K562 (cell line): ENCODE data around the gene HSPB7. TPM values are rescaled to one million over a fixed set of nuclear protein-coding genes. Genes with fewer than 3 reads are reported as not detected.

Experiments
- ARID2 ChIP-seq: fragments of 450-650 bp; IDR thresholded peaks from 2 replicates; pipeline ENCODE4 v1.6.1; 2017; ENCODE audit warnings: antibody characterized with exemption, mild to moderate bottlenecking
- FOS ChIP-seq: IDR thresholded peaks from 3 replicates; pipeline ENCODE4 v1.6.1; 2011; ENCODE audit not compliant: insufficient read length; ENCODE audit errors: extremely low read depth
- GATAD2B ChIP-seq: fragments of 450-650 bp; IDR thresholded peaks from 2 replicates; pipeline ENCODE4 v1.6.1; 2017; ENCODE audit warnings: mild to moderate bottlenecking, borderline replicate concordance
- HMGN3 ChIP-seq: IDR thresholded peaks from 2 replicates; pipeline ENCODE4 v1.6.1; 2011; ENCODE audit warnings: borderline replicate concordance, low read depth, mild to moderate bottlenecking, mixed read lengths, low read length; ENCODE audit not compliant: insufficient read length; ENCODE audit errors: extremely low read depth
- HNRNPUL1 ChIP-seq: fragments of 200-400 bp; formaldehyde crosslinking; IDR thresholded peaks from 2 replicates; pipeline ENCODE4 v1.6.1; 2017; ENCODE audit warnings: low read length
- IRF2 ChIP-seq: sonication (generic); formaldehyde crosslinking; IDR thresholded peaks from 2 replicates; pipeline ENCODE4 v1.8.1; 2022; ENCODE audit warnings: mild to moderate bottlenecking, missing genetic modification reagents
- NCOA1 ChIP-seq: fragments of 450-650 bp; IDR thresholded peaks from 2 replicates; pipeline ENCODE4 v1.6.1; 2016; ENCODE audit warnings: low read depth
- PHF21A ChIP-seq: fragments of 450-650 bp; IDR thresholded peaks from 2 replicates; pipeline ENCODE4 v1.6.1; 2017; ENCODE audit warnings: low read depth, borderline replicate concordance
- TEAD1 ChIP-seq, 2 experiments: fragments of 450-650 bp in 1 of 2; sonication (generic) in 1 of 2; formaldehyde crosslinking; IDR thresholded peaks; 2 replicates each; pipeline versions ENCODE4 v1.4.0 to v1.8.0; 2020 to 2022; ENCODE audit warnings: mild to moderate bottlenecking in 2 of 2, missing genetic modification reagents in 1 of 2
- ZNF140 ChIP-seq: fragments of 250-450 bp; sonication (Bioruptor Pico); IDR thresholded peaks from 2 replicates; pipeline ENCODE4 v1.8.0; 2021; ENCODE audit warnings: moderate library complexity, mild to moderate bottlenecking, inconsistent platforms
- ZNF212 ChIP-seq: fragments of 450-650 bp; formaldehyde crosslinking; IDR thresholded peaks from 2 replicates; pipeline ENCODE4 v1.4.0; 2020; ENCODE audit warnings: mild to moderate bottlenecking
- ZNF232 ChIP-seq: sonication (generic); formaldehyde crosslinking; IDR thresholded peaks from 2 replicates; pipeline ENCODE4 v1.8.0; 2022; ENCODE audit warnings: mild to moderate bottlenecking, missing genetic modification reagents
- ZNF408 ChIP-seq: fragments of 250-450 bp; sonication (Bioruptor Pico); IDR thresholded peaks from 2 replicates; pipeline ENCODE4 v1.4.0; 2020; ENCODE audit warnings: low read depth, mild to moderate bottlenecking, moderate library complexity
- ZNF436 ChIP-seq: fragments of 250-450, 450-650 bp; sonication (Bioruptor Pico); formaldehyde crosslinking; IDR thresholded peaks from 2 replicates; pipeline ENCODE4 v1.7.0; 2020; ENCODE audit warnings: mild to moderate bottlenecking
- polyA plus RNA-seq, 8 experiments: library from polyadenylated mRNA; depleted of rRNA in 4 of 8; stranded (reverse) in 5 of 8; unstranded in 3 of 8; fragments of >200 nt; fragmentation: Nextera tagmentation in 2 of 8; fragmentation: Illumina TruSeq in 1 of 8; extraction: Ambion mirVana in 2 of 8; extraction: Trizol in 1 of 8; gene quantifications; 2 replicates each; pipeline versions ENCODE4 v1.2.1 to v1.2.3, GENCODE V29; 2011 to 2014; ENCODE audit warnings: inconsistent platforms in 1 of 8, missing spikeins in 1 of 8
- total RNA-seq, 7 experiments: library from RNA; depleted of rRNA in 6 of 7; stranded (reverse); fragments of >200 nt in 6 of 7; fragmentation: Illumina TruSeq in 2 of 7; extraction: Trizol in 2 of 7; gene quantifications; 2 replicates each; pipeline versions ENCODE4 v1.2.1 to v1.2.3, GENCODE V29; 2011 to 2021; ENCODE audit warnings: low replicate concordance in 1 of 7
- TF ChIP-seq, protein P1 (sequence below): fragments of 250-450 bp; sonication (Bioruptor Pico); IDR thresholded peaks from 2 replicates; pipeline ENCODE4 v1.8.0; 2022; ENCODE audit warnings: moderate library complexity, mild to moderate bottlenecking, inconsistent platforms
- TF ChIP-seq, protein P2 (sequence below): sonication (generic); formaldehyde crosslinking; IDR thresholded peaks from 2 replicates; pipeline ENCODE4 v1.8.0; 2022; ENCODE audit warnings: mild to moderate bottlenecking, low read depth, missing genetic modification reagents
- TF ChIP-seq, protein P3 (sequence below): fragments of 150-350 bp; IDR thresholded peaks from 2 replicates; pipeline ENCODE4 v1.6.1; 2014; ENCODE audit warnings: low read depth, mild to moderate bottlenecking, low read length, borderline replicate concordance
- TF ChIP-seq, protein P4 (sequence below): fragments of 450-650 bp; formaldehyde crosslinking; conservative IDR thresholded peaks from 2 replicates; pipeline ENCODE4 v1.4.0; 2022; ENCODE audit warnings: mild to moderate bottlenecking, missing genetic modification characterization

HSPB7 gene
- total and polyA plus RNA-seq, 9 of the 15 experiments (the other 6 are each of a cell fraction or from before 2014, with no cell fraction given) = 0.05 to 0.19 (median 0.07) TPM; not detected in 6

DNA sequence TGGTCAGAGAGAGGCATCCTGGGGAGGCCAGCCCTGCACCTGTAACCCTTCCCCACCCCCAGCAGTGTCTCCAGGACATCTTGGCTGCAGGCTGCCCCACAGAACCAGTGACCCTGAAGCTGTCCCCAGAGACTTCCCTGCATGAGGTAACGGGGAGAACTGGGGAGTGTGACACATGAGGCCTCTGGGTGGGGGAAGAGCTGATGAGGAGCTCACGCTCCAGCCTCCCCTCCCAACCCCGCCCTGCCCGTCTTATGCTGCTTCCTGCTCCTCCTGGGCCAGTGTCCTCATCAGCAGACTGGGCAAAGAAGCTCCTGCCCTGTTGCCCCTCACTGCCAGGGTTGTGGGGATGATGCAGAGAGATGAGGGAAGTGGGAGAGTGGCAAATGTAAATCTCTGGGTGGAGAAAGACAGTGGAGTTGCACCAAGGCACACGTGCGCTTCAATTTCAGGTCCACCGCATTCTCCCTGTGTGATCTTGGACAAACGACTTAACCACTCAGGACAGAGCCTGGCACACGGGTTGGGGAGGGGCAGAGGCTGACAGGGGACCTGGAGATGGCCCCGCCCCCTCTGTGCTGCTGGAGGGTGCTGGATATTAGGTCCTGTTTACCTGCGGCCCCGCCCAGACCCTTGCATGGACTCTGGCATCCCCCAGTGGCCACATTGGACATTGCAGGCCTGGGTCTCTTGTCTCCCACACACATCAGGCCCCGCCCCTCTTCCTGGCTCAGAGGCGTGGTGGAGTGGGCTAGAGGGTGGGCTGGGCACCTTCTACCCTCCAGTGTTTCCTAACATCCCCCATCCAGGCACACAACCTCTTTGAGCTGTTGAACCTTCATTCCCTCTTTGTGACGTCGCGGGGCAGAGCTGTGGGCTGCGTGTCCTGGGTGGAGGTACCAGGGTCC is 38.0 kb upstream of the HSPB7 start (continued):
- TF ChIP-seq, protein P1, sequence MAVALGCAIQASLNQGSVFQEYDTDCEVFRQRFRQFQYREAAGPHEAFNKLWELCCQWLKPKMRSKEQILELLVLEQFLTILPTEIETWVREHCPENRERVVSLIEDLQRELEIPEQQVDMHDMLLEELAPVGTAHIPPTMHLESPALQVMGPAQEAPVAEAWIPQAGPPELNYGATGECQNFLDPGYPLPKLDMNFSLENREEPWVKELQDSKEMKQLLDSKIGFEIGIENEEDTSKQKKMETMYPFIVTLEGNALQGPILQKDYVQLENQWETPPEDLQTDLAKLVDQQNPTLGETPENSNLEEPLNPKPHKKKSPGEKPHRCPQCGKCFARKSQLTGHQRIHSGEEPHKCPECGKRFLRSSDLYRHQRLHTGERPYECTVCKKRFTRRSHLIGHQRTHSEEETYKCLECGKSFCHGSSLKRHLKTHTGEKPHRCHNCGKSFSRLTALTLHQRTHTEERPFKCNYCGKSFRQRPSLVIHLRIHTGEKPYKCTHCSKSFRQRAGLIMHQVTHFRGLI (CRISPR knock-in tag) = no peak
- TF ChIP-seq NCOA1 (0 out of 2 replicates have a peak, but pooled peaks have one; percentile 29), TEAD1 (CRISPR knock-in tag; IDR thresholded peaks at IDR 0.05) (no peak; a peak in 1 of 4 replicates), ZNF212 (no peak), FOS (no peak), ZNF436 (CRISPR knock-in tag) (no peak), ZNF140 (CRISPR knock-in tag) (no peak), GATAD2B (peak; percentile 68; the same call in 1 of the 2 replicates), HMGN3 (peak; percentile 30), ZNF408 (CRISPR knock-in tag) (no peak), IRF2 (CRISPR knock-in tag) (no peak), ARID2 (peak; percentile 91), HNRNPUL1 (no peak), ZNF232 (no peak), PHF21A (no peak)
- TF ChIP-seq, protein P2, sequence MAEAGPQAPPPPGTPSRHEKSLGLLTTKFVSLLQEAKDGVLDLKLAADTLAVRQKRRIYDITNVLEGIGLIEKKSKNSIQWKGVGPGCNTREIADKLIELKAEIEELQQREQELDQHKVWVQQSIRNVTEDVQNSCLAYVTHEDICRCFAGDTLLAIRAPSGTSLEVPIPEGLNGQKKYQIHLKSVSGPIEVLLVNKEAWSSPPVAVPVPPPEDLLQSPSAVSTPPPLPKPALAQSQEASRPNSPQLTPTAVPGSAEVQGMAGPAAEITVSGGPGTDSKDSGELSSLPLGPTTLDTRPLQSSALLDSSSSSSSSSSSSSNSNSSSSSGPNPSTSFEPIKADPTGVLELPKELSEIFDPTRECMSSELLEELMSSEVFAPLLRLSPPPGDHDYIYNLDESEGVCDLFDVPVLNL (CRISPR knock-in tag) = no peak
- TF ChIP-seq, protein P3, sequence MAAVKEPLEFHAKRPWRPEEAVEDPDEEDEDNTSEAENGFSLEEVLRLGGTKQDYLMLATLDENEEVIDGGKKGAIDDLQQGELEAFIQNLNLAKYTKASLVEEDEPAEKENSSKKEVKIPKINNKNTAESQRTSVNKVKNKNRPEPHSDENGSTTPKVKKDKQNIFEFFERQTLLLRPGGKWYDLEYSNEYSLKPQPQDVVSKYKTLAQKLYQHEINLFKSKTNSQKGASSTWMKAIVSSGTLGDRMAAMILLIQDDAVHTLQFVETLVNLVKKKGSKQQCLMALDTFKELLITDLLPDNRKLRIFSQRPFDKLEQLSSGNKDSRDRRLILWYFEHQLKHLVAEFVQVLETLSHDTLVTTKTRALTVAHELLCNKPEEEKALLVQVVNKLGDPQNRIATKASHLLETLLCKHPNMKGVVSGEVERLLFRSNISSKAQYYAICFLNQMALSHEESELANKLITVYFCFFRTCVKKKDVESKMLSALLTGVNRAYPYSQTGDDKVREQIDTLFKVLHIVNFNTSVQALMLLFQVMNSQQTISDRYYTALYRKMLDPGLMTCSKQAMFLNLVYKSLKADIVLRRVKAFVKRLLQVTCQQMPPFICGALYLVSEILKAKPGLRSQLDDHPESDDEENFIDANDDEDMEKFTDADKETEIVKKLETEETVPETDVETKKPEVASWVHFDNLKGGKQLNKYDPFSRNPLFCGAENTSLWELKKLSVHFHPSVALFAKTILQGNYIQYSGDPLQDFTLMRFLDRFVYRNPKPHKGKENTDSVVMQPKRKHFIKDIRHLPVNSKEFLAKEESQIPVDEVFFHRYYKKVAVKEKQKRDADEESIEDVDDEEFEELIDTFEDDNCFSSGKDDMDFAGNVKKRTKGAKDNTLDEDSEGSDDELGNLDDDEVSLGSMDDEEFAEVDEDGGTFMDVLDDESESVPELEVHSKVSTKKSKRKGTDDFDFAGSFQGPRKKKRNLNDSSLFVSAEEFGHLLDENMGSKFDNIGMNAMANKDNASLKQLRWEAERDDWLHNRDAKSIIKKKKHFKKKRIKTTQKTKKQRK = no peak
- TF ChIP-seq, protein P4, sequence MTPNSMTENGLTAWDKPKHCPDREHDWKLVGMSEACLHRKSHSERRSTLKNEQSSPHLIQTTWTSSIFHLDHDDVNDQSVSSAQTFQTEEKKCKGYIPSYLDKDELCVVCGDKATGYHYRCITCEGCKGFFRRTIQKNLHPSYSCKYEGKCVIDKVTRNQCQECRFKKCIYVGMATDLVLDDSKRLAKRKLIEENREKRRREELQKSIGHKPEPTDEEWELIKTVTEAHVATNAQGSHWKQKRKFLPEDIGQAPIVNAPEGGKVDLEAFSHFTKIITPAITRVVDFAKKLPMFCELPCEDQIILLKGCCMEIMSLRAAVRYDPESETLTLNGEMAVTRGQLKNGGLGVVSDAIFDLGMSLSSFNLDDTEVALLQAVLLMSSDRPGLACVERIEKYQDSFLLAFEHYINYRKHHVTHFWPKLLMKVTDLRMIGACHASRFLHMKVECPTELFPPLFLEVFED (CRISPR knock-in tag) = no peak; the same call in 1 of the 2 replicates
